Measurements from ENCODE around the gene SPAST.

- no peak for TF ChIP-seq POLR2AphosphoS5 (IDR thresholded peaks at IDR 0.05; ENCODE audit: borderline replicate concordance, low read depth, low read length)
- no peak for TF ChIP-seq EZH2 (IDR thresholded peaks at IDR 0.05)
Measured at GRCh38 chr2:32043561-32043960, 19.8 kb upstream of the SPAST start.

Data from SK-N-MC (cell line).